Transverse colon (tissue), 4 donors: Measurements from ENCODE around the gene C1QL4. TPM values are rescaled to one million over a fixed set of nuclear protein-coding genes. Genes with fewer than 3 reads are reported as not detected.
"Not testable (repeated sequence)": the region's sequence is repeated elsewhere in the genome, so short reads cannot be mapped to it uniquely, and the experiment has no call there.

Source experiments
- DNase-seq: peaks from one replicate; pipeline ENCODE4 v3.0.0-alpha.2; 2019
- H3K27ac ChIP-seq, 4 donors: fragments of 200-600 bp; sonication (generic); 2 replicates each; pipeline ENCODE4 v1.5.1; 2016 to 2018; ENCODE audit warnings: inconsistent platforms in 4 of 4
- H3K27me3 ChIP-seq: fragments of 200-600 bp; sonication (generic); 2 replicates; pipeline ENCODE4 v1.5.1; 2017; ENCODE audit warnings: inconsistent platforms
- H3K36me3 ChIP-seq, 4 donors: fragments of 200-600 bp; sonication (generic); 2 replicates each; pipeline ENCODE4 v1.5.1; 2017 to 2019; ENCODE audit warnings: inconsistent platforms in 4 of 4
- H3K4me1 ChIP-seq, 4 donors: fragments of 200-600 bp; sonication (generic); 2 replicates each; pipeline ENCODE4 v1.5.1; 2017 to 2020; ENCODE audit warnings: inconsistent platforms in 4 of 4
- H3K4me3 ChIP-seq, 4 donors: fragments of 200-600 bp; sonication (generic); 1 replicate in 1 of 4; 2 replicates in 3 of 4; pipeline versions ENCODE4 v1.5.1 to v1.6.1; 2017 to 2019; ENCODE audit warnings: inconsistent platforms in 4 of 4
- H3K9me3 ChIP-seq, 2 donors: fragments of 200-600 bp; sonication (generic); 2 replicates each; pipeline ENCODE4 v1.5.1; 2017 to 2019; ENCODE audit warnings: inconsistent platforms in 2 of 2
- EP300 ChIP-seq: sonication (generic); formaldehyde crosslinking; IDR thresholded peaks from one replicate; pipeline ENCODE4 v1.6.1; 2017; ENCODE audit warnings: antibody characterized with exemption, low read depth
- POLR2A ChIP-seq: fragments of 450-650 bp; IDR thresholded peaks from one replicate; pipeline ENCODE4 v1.6.1; 2016; ENCODE audit warnings: antibody characterized with exemption, mild to moderate bottlenecking, moderate library complexity
- POLR2AphosphoS5 ChIP-seq, 3 donors: sonication (generic); formaldehyde crosslinking; IDR thresholded peaks; one replicate each; pipeline ENCODE4 v1.6.1; 2016; ENCODE audit warnings: antibody characterized with exemption in 3 of 3
- WGBS, 2 donors: methylation state at CpG; one replicate each; pipeline ENCODE4 v1.1.5; 2018; ENCODE audit warnings: low coverage in 1 of 2; 5-methylcytosine and 5-hydroxymethylcytosine counted together
- in situ Hi-C, 4 donors: fragments of 200-750 bp; cut with MboI; loops; one replicate each; pipeline versions ENCODE4 v1.15.0 to v1.15.1; 2017; ENCODE audit warnings: low sequenced_read_pairs in 3 of 4, low pct_ligation_motif_present in 1 of 4, low pct_unique_long_range_greater_than_20kb in 1 of 4
- intact Hi-C: fragments of 100-400 bp; cut with DNase I; formaldehyde crosslinking; loops from one replicate; pipeline ENCODE4 v1.15.1; 2023; ENCODE audit warnings: low total_unique reads
- total RNA-seq, 4 donors: library from RNA; depleted of rRNA; stranded (reverse); fragments of >200 nt; gene quantifications; one replicate each; pipeline ENCODE4 v1.1.0, GENCODE V29; 2016
- TF ChIP-seq, protein P1 (sequence below), 5 experiments: fragments of 200-600 bp in 3 of 5; fragments of 450-650 bp in 2 of 5; sonication (generic) in 3 of 5; IDR thresholded peaks; 1 replicate in 2 of 5; 2 replicates in 3 of 5; pipeline ENCODE4 v1.5.1; 2016 to 2017; ENCODE audit warnings: antibody characterized with exemption in 5 of 5, inconsistent platforms in 3 of 5, mild to moderate bottlenecking in 2 of 5, moderate library complexity in 1 of 5

C1QL4 gene
- total RNA-seq = not detected

DNA sequence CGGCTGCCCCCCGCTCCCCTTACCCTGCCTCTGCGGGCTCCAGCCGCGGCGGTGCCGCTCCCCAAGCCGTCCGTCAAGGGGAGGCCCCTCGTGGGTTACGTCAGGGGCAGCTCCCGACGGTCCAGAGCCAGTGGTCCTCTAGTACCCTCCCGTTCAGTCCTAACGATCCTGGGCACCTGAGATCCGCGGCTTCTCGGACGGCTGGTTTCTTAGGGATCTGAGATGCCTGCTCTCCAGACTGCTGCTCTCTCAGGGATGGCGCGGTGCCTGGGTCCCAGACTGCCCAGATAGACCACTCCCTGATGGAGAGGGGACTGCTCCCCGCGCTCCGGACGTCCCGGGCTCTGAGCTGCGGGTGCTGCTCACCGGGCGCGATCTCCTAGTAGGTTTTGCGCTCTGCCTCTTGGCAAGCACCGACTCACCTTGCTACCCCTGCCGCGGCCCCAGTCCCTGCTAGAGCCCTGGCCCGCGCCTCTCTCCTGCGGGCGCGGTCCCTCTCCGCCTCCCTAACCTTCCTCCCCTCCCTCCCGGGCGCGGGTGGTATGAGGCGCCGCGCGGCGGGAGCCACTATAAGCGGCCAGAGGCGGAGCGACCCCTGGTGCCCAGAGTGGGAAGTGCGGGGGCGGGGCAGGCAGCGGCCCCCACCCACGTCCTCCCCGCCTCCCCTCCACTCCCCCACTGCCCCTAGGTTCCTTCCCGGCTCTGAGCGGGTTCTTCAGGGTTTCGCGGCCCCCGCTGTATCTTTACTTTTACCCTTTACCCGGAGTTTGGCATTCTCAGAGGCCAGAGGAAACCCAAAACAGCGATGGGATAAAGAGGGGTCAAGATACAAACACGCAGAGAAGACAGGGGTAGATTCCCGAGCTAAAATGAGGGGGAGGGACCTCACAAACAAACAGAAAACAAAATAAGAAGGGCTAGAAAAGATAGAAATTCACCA lies at the start of gene C1QL4:
TSS of gene C1QL4 (minus strand) at position 544 of the 940 bp plus-strand sequence. CDS start 711 bp downstream, outside the sequence.
- Histone ChIP-seq H3K27ac (no peak within 1 kb of the TSS), H3K27me3 (peaks cover 79% of the 10 kb centered on the region), H3K36me3 (no peaks in the 10 kb centered on the region), H3K4me1 (peaks cover 4 to 27% (median 17%) of the 10 kb centered on the region in 4 donors), H3K9me3 (no peaks in the 10 kb centered on the region), H3K4me3 (peak within 1 kb of the TSS in 2 of 4 donors; percentile 26 to 45)
- in situ Hi-C loops = loop anchor here in 1 of 4 donors (10.0 kb wide), 1 partner anchor 52 kb away; no protein-coding TSS in a partner anchor
- peak; percentile 87 for DNase-seq
- intact Hi-C loops = no loop called here
- WGBS, 2 donors = 4% methylated on average over 51 of the region's 65 CpGs; no CpG with 5 or more reads in 1 of the 2 donors
- TF ChIP-seq, protein P1, sequence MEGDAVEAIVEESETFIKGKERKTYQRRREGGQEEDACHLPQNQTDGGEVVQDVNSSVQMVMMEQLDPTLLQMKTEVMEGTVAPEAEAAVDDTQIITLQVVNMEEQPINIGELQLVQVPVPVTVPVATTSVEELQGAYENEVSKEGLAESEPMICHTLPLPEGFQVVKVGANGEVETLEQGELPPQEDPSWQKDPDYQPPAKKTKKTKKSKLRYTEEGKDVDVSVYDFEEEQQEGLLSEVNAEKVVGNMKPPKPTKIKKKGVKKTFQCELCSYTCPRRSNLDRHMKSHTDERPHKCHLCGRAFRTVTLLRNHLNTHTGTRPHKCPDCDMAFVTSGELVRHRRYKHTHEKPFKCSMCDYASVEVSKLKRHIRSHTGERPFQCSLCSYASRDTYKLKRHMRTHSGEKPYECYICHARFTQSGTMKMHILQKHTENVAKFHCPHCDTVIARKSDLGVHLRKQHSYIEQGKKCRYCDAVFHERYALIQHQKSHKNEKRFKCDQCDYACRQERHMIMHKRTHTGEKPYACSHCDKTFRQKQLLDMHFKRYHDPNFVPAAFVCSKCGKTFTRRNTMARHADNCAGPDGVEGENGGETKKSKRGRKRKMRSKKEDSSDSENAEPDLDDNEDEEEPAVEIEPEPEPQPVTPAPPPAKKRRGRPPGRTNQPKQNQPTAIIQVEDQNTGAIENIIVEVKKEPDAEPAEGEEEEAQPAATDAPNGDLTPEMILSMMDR (IDR thresholded peaks at IDR 0.05) = peak; percentile 84 to 99 (median 99)
- no peak for TF ChIP-seq POLR2AphosphoS5 (IDR thresholded peaks at IDR 0.05)

DNA sequence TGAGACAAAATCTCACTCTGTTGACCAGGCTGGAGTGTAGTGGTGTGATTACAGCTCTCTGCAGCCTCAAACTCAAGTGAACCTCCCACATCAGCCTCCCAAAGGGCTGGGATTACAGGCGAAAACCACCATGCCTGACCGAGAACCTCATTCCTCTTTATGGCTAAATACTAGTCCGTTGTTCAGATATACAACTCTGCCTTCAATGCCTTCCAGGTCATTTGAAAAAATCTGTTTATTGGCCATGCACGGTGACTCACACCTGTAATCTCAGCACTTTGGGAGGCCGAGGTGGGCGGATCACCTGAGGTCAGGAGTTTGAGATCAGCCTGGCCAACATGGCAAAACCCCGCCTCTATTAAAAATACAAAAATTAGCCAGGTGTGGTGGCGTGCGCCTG lies 43.2 kb upstream of the C1QL4 start:
- H3K9me3 ChIP-seq, H3K27me3 ChIP-seq, H3K4me3 ChIP-seq, in situ Hi-C loops, H3K36me3 ChIP-seq, DNase-seq, intact Hi-C loops, H3K4me1 ChIP-seq, H3K27ac ChIP-seq: not testable (repeated sequence)
- 79 to 93% methylated on average over 6 to 9 of the region's 9 CpGs for WGBS, 2 donors

DNA sequence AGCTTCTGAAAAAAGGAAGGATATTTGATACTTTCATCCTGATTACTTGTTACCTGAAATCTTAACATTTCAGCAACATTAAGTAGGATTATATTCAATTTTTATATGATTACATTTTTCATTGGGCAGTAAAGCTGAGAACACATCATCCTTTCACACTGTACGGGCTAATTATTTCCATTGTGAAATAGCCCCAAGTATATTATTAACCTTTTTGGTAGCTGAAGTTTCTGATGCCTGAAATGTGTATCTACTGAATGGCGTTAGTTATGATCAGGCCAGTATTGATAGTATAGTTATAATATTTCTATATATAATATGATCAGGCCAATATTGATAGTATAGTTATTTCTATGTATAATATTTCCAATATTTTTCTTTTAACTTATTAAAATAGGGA lies 40.4 kb upstream of the C1QL4 start:
- DNase-seq = no peak
- 73 to 79% methylated on average over 2 of the region's 2 CpGs for WGBS, 2 donors
- no peaks in the 10 kb centered on the region for H3K4me1 ChIP-seq
- no peaks in the 10 kb centered on the region for H3K9me3 ChIP-seq
- no peaks in the 10 kb centered on the region for H3K36me3 ChIP-seq
- TF ChIP-seq, protein P1 (IDR thresholded peaks at IDR 0.05) = no peak
- TF ChIP-seq POLR2AphosphoS5 (IDR thresholded peaks at IDR 0.05) (no peak), EP300 (no peak), POLR2A (no peak)
- no peak overlapping the region for H3K4me3 ChIP-seq
- in situ Hi-C loops (no loop called here), intact Hi-C loops (no loop called here)
- no peak overlapping the region for H3K27ac ChIP-seq
- no peaks in the 10 kb centered on the region for H3K27me3 ChIP-seq

DNA sequence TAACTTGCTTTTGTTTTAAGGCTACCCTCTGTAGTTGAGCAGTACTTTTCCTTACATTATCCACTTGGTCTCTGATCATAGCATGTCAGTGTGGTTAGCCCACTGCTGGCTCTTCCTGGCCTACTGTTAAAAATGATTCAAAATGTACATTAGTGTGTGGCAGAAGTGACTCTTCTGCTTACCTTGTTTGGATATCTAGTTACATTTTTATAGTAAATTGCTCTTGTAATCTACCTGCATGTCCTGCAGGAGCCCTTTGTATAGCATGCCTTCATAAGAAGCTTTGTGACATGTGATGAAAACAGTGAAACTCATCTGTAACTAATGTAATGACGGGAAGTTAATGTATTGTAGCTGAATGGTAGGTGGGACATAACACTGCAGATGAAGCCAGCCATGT lies 38.4 kb upstream of the C1QL4 start:
- Histone ChIP-seq H3K4me3 (no peak overlapping the region), H3K4me1 (no peaks in the 10 kb centered on the region), H3K9me3 (no peaks in the 10 kb centered on the region), H3K27me3 (no peaks in the 10 kb centered on the region), H3K27ac (no peak overlapping the region), H3K36me3 (no peaks in the 10 kb centered on the region)
- DNase-seq = no peak
- WGBS, 2 donors = 83 to 100% methylated on average over 1 of the region's 1 CpG
- TF ChIP-seq, protein P1 (IDR thresholded peaks at IDR 0.05) = no peak
- TF ChIP-seq POLR2AphosphoS5 (IDR thresholded peaks at IDR 0.05) (no peak), POLR2A (no peak), EP300 (no peak)
- intact Hi-C loops (no loop called here), in situ Hi-C loops (no loop called here)
